Lower lobe of right lung (tissue), 2 donors: ENCODE measurements around the gene SEC22C. TPM values are rescaled to one million over a fixed set of nuclear protein-coding genes. Genes with fewer than 3 reads are reported as not detected.

Source experiments
- ATAC-seq, 2 donors: fragments of 200-7000 bp; cut with Tn5 transposase; one replicate each; pipeline ENCODE4 v1.9.1; 2020 to 2022; ENCODE audit warnings: mild to moderate bottlenecking in 2 of 2, moderate library complexity in 2 of 2
- DNase-seq: peaks from one replicate; pipeline ENCODE4 v3.0.0-alpha.2; 2020
- H3K27ac ChIP-seq: fragments of 200-600 bp; one replicate; pipeline ENCODE4 v1.8.0; 2022
- H3K27me3 ChIP-seq: fragments of 200-600 bp; one replicate; pipeline ENCODE4 v1.8.0; 2022; ENCODE audit warnings: low read depth
- H3K36me3 ChIP-seq: fragments of 200-600 bp; one replicate; pipeline ENCODE4 v1.8.0; 2022; ENCODE audit warnings: mild to moderate bottlenecking
- H3K4me1 ChIP-seq: fragments of 200-600 bp; one replicate; pipeline ENCODE4 v1.8.0; 2022
- H3K4me3 ChIP-seq: fragments of 200-600 bp; one replicate; pipeline ENCODE4 v1.8.0; 2022; ENCODE audit warnings: mild to moderate bottlenecking
- H3K9me3 ChIP-seq: fragments of 200-600 bp; one replicate; pipeline ENCODE4 v1.8.0; 2022
- intact Hi-C: fragments of 100-400 bp; cut with DNase I; formaldehyde crosslinking; loops from one replicate; pipeline ENCODE4 v1.11.0; 2022
- total RNA-seq: library from RNA; stranded (reverse); fragmentation: NEBNext Ultra II Directional; extraction: Animal tissue kit (Norgen Biotek cat#: 25700); gene quantifications from one replicate; pipeline ENCODE4 v1.2.1, GENCODE V29; 2021
- TF ChIP-seq, protein P1 (sequence below): fragments of 200-600 bp; IDR thresholded peaks from one replicate; pipeline ENCODE4 v1.8.0; 2022; ENCODE audit warnings: antibody characterized with exemption, mild to moderate bottlenecking
- donor health status: DM: no; HTN: yes; CAD: no; lungs with severe emphysema.

Gene SEC22C
- total RNA-seq, 1 donor from 2014 or later = 51.3 TPM

DNA sequence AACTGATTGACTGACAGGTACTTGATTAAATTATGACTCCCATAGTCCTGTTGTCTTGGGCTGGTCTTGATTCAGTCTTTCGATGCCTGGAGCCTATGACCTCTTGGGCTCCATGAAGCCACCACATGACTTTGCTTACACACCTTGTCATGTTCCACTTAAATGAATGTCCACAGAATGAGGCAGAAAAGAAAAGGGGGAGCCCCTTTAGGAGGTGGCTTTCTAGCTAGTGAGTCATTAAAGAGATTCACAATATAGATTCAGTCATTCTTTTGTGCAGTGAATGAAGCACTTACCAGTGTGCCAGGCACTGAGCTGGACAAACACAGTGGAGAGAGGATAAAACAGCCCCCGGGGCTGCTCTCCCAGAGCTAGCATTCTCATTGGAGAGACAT is 62.2 kb downstream of the SEC22C start:
- Histone ChIP-seq H3K9me3 (no peaks in the 10 kb centered on the region), H3K27me3 (no peaks in the 10 kb centered on the region), H3K27ac (peak overlapping the region; percentile 53), H3K36me3 (peaks cover 32% of the 10 kb centered on the region), H3K4me3 (no peak overlapping the region), H3K4me1 (peaks cover 33% of the 10 kb centered on the region)
- intact Hi-C loops = no loop called here
- TF ChIP-seq, protein P1, sequence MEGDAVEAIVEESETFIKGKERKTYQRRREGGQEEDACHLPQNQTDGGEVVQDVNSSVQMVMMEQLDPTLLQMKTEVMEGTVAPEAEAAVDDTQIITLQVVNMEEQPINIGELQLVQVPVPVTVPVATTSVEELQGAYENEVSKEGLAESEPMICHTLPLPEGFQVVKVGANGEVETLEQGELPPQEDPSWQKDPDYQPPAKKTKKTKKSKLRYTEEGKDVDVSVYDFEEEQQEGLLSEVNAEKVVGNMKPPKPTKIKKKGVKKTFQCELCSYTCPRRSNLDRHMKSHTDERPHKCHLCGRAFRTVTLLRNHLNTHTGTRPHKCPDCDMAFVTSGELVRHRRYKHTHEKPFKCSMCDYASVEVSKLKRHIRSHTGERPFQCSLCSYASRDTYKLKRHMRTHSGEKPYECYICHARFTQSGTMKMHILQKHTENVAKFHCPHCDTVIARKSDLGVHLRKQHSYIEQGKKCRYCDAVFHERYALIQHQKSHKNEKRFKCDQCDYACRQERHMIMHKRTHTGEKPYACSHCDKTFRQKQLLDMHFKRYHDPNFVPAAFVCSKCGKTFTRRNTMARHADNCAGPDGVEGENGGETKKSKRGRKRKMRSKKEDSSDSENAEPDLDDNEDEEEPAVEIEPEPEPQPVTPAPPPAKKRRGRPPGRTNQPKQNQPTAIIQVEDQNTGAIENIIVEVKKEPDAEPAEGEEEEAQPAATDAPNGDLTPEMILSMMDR = no peak
- no peak for DNase-seq
- no peak for ATAC-seq

DNA sequence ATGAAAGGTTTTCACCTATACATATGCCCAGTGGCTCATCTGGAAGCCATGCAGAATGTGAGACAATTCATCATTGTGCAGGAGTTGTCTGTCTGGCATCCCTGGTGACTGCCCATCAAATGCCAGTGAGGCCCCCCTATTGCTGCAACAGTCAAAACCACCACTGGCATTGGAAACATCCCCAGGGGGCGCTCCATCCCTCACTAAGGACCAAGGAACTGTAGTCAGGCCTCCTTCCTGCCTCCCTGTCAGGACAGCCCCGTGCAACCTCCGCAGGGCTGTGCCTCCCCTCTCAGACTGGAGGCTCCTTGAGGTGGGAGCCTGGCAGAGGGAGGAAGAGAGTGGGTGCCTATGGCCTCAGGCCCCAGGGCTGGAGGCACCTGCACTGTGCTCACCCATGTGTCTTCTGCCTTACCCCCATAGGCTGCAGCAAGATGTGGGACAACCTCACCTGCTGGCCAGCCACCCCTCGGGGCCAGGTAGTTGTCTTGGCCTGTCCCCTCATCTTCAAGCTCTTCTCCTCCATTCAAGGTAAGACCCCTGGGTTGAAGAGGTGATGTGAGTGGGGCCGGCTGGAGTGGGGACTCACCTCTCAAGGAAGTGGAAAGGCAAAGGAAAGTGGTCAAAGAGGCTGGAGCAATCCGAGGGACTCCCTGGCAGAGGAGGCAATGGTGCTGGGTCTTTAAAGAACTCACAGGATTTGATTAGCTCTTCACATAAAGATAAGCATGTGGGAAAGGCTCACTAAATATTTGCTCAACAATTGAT is 62.8 kb downstream of the SEC22C start:
- H3K36me3 ChIP-seq = peaks cover 34% of the 10 kb centered on the region
- intact Hi-C loops = no loop called here
- ATAC-seq (peak in 1 of 2 donors; percentile 21), DNase-seq (no peak)
- TF ChIP-seq, protein P1 = peak; percentile 31
- no peaks in the 10 kb centered on the region for H3K27me3 ChIP-seq
- H3K4me3 ChIP-seq = no peak overlapping the region
- peaks cover 35% of the 10 kb centered on the region for H3K4me1 ChIP-seq
- no peaks in the 10 kb centered on the region for H3K9me3 ChIP-seq
- peak overlapping the region; percentile 18 for H3K27ac ChIP-seq

DNA sequence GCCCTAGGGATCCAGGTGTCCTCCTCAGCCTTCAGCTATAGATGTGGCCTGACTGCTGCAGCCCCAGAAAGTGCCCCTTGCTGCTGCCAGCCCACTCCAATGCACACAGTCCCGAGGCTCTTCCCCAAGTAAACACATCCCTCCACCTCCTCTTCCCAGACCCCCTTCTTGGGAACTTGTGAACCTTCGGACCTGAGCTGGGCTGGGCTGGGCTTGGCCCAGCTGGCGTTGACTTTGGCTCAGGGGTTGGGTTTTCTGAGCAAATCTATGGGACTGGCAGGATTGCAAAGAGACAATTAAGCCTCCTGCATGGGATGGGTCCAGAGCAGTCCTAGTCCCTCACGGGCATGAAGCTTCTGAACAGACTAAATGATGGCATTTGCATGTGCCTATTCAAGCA is 64.7 kb downstream of the SEC22C start:
- H3K4me1 ChIP-seq = peaks cover 54% of the 10 kb centered on the region
- ATAC-seq (no peak), DNase-seq (no peak)
- H3K4me3 ChIP-seq = no peak overlapping the region
- H3K27me3 ChIP-seq = no peaks in the 10 kb centered on the region
- H3K27ac ChIP-seq = peak overlapping the region; percentile 44
- H3K9me3 ChIP-seq = no peaks in the 10 kb centered on the region
- intact Hi-C loops = no loop called here
- H3K36me3 ChIP-seq = peaks cover 31% of the 10 kb centered on the region
- TF ChIP-seq, protein P1 = no peak

DNA sequence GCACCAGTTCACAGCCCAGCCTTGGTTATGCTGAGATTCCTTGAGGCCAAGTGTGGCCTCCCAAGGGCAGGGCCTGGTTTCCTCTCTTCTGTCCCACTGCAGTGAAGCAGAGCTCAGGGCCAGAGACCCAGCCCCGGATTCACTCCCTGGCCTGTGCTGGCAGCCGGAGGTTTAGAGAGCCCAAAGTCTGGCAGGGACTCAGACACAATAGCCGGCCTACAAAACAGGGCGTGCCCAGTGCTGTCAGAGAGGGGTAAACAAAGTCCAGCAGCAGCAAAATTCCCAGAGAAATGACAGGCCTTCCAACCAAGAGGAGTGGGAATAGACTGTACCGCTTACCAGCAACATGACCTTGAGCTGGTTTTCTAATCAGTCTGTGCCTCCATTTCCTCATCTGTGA is 65.3 kb downstream of the SEC22C start:
- peaks cover 28% of the 10 kb centered on the region for H3K36me3 ChIP-seq
- peak overlapping the region; percentile 44 for H3K27ac ChIP-seq
- ATAC-seq = peak in 1 of 2 donors; percentile 18
- intact Hi-C loops = no loop called here
- no peak for DNase-seq
- no peaks in the 10 kb centered on the region for H3K27me3 ChIP-seq
- TF ChIP-seq, protein P1 = no peak
- peaks cover 61% of the 10 kb centered on the region for H3K4me1 ChIP-seq
- H3K9me3 ChIP-seq = no peaks in the 10 kb centered on the region
- H3K4me3 ChIP-seq = no peak overlapping the region

DNA sequence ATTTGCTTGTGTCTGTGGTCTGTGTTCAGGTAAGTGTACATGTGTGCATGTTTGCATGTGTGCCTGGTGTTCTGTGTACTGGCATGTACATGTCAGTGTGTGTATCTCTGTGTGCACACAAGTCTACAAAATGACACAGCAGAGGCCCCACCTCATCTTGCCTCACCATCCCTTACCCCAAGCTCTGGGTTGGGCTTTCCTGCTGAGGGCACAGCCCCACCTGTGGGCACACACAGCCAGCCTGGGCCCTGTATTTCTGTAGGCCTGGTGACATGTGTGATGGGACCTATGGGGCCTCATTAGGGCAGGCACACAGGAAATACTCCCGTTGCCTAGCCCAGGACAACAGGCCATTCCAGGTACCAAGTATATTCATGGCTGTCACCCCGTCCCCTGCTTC is 65.8 kb downstream of the SEC22C start:
- H3K9me3 ChIP-seq = no peaks in the 10 kb centered on the region
- H3K27me3 ChIP-seq = no peaks in the 10 kb centered on the region
- intact Hi-C loops = no loop called here
- peaks cover 65% of the 10 kb centered on the region for H3K4me1 ChIP-seq
- TF ChIP-seq, protein P1 = no peak
- peaks cover 23% of the 10 kb centered on the region for H3K36me3 ChIP-seq
- peak overlapping the region; percentile 44 for H3K27ac ChIP-seq
- no peak overlapping the region for H3K4me3 ChIP-seq
- no peak for ATAC-seq
- DNase-seq = no peak
